AG04450 (cell line): ENCODE measurements around the gene PINK1. TPM values are rescaled to one million over a fixed set of nuclear protein-coding genes. Genes with fewer than 3 reads are reported as not detected.

Experiments used
- CTCF ChIA-PET: fragments of 300-600, 350-600 bp; formaldehyde crosslinking; extraction: SDS; loops from one replicate; lab custom pipeline; 2022; ENCODE audit warnings: antibody characterized with exemption, inconsistent platforms; lab: Charles Lee
- POLR2A ChIA-PET: fragments of 350-600 bp; formaldehyde crosslinking; extraction: SDS; loops from one replicate; lab custom pipeline; 2021; ENCODE audit warnings: antibody characterized with exemption, inconsistent platforms; lab: Yijun Ruan, JAX
- DNase-seq: peaks from one replicate; pipeline ENCODE4 v3.0.0-alpha.2; 2011; ENCODE audit warnings: low read depth, low spot score
- H3K27ac ChIP-seq: one replicate; pipeline ENCODE4 v1.5.1; 2012; ENCODE audit warnings: low read depth, low read length, control low read depth
- H3K27me3 ChIP-seq: one replicate; pipeline ENCODE4 v1.6.0; 2012; ENCODE audit warnings: low read length; ENCODE audit not compliant: control insufficient read depth, insufficient read depth
- H3K4me3 ChIP-seq: 2 replicates; pipeline ENCODE4 v1.5.1; 2011; ENCODE audit warnings: mild to moderate bottlenecking, low read depth, low read length, control low read depth
- H3K9me3 ChIP-seq: 2 replicates; pipeline ENCODE4 v1.5.1; 2012; ENCODE audit warnings: low read length; ENCODE audit not compliant: control insufficient read depth, insufficient read depth
- polyA plus RNA-seq: library from polyadenylated mRNA; depleted of rRNA; stranded (reverse); fragments of >200 nt; gene quantifications from 2 replicates; pipeline ENCODE4 v1.2.3, GENCODE V29; 2011
- TF ChIP-seq, protein P1 (sequence below): IDR thresholded peaks from 2 replicates; pipeline ENCODE4 v1.5.1; 2011; ENCODE audit warnings: low read depth, low read length, control low read depth, inconsistent platforms

PINK1 gene
- polyA plus RNA-seq, 1 experiment, result 43.8 TPM

DNA sequence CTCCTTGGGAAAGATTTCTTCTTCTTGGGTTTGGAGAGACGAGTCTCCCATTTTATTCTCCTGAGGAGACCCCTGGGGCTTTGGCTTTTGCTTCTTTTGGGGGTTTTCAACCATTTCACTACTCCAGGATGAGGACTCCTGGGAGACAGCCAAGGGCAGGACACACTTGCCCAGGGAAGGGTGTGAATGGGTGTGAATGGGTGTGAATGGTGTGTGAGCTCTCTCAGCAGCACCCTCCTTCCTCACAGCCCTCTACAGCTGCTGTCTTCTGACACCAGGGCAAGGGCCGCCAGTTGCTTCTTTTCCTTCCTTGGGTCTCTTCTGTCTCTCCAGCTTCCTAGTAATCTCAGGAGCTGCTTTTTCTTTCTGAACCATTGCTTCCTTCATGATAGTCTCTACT is 60.4 kb downstream of the PINK1 start:
- H3K27ac ChIP-seq, result no peak overlapping the region
- peaks cover 4% of the 10 kb centered on the region; the same call in 1 of the 2 replicates for H3K9me3 ChIP-seq
- no peak overlapping the region for H3K4me3 ChIP-seq
- no peaks in the 10 kb centered on the region for H3K27me3 ChIP-seq
- ChIA-PET CTCF (interaction anchor here (0.9 kb wide), 1 partner anchor 501 kb away, joined by 3 read pairs; no protein-coding TSS in a partner anchor), POLR2A (no interaction called here)
- no peak for DNase-seq
- TF ChIP-seq, protein P1, sequence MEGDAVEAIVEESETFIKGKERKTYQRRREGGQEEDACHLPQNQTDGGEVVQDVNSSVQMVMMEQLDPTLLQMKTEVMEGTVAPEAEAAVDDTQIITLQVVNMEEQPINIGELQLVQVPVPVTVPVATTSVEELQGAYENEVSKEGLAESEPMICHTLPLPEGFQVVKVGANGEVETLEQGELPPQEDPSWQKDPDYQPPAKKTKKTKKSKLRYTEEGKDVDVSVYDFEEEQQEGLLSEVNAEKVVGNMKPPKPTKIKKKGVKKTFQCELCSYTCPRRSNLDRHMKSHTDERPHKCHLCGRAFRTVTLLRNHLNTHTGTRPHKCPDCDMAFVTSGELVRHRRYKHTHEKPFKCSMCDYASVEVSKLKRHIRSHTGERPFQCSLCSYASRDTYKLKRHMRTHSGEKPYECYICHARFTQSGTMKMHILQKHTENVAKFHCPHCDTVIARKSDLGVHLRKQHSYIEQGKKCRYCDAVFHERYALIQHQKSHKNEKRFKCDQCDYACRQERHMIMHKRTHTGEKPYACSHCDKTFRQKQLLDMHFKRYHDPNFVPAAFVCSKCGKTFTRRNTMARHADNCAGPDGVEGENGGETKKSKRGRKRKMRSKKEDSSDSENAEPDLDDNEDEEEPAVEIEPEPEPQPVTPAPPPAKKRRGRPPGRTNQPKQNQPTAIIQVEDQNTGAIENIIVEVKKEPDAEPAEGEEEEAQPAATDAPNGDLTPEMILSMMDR, result no peak

DNA sequence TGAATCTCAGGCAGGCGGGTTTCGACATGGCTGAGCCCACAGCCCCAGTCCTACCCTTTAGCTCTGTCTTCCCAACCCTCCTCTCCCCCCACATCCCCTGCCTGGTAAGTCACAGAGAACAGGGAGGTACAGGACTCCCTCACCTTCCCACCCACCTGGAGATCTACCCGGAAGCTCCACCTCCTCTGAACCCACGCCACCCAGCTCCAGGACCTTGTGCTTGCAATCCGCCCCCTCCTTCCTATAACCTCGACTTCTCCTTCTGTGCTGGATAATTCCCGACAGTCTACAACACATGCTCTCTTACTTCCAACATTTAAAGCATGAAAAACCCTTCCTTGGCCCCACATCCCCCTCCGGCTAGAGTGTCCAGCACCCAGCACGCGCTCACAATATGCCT is 62.3 kb downstream of the PINK1 start:
- no peaks in the 10 kb centered on the region for H3K27me3 ChIP-seq
- ChIA-PET CTCF (interaction anchor here (0.9 to 5.2 kb wide), 7 partner anchors 457 to 673 kb away, joined by 3 to 94 read pairs (median 4); no protein-coding TSS in a partner anchor), POLR2A (no interaction called here)
- peaks cover 4% of the 10 kb centered on the region; the same call in 1 of the 2 replicates for H3K9me3 ChIP-seq
- H3K27ac ChIP-seq, result no peak overlapping the region
- TF ChIP-seq, protein P1, result no peak
- no peak for DNase-seq
- no peak overlapping the region for H3K4me3 ChIP-seq

DNA sequence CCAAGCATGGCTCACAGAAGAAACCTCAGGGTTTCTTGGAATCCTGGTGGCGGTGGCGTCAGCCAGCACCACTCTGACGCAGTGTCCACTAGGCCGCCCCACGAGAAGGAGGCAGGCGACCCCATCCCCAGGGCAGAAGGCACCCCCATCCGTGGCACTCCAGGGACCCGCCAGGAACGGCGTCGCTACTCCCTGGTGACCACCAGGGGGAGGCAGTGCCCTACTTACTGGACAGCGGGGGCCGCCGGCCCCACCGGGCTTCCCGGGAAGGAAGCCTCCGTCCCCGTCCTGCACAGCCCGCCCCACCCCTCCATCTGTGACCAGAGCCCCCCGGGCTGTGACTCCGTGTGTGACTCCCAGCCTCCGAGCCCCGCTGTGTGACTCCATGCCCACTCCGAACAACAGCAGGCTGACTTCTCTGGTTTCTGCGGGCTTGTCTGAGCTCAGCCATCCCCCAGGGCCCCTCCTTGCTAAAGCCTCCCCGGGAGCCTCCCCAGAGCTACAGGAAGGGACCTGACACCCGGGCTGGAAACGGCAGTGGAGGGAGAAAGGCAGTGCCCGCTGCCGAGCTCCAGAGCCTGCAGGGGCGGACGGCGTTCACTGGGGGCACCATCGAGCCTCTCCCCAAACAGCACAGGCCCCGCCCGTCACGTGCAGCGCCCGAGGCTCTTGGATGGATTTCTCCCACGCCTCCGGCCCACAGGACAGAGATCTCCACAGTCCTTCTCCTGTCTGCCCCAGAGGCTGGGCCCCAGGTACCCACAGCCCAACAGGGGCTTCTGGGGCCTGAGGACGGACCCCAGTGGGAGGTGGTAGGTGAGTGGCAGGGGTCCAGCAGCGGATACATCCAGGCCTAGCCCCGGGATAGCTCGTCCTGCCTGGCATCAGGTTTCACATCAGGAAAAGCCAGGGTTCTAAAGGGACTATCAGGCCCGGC is 63.4 kb downstream of the PINK1 start:
- DNase-seq, result peak; percentile 90
- H3K9me3 ChIP-seq, result peaks cover 4% of the 10 kb centered on the region; the same call in 1 of the 2 replicates
- H3K4me3 ChIP-seq, result peak overlapping the region; percentile 65
- H3K27me3 ChIP-seq, result no peaks in the 10 kb centered on the region
- peak overlapping the region; percentile 99 for H3K27ac ChIP-seq
- CTCF ChIA-PET, result interaction anchor here (0.6 to 5.2 kb wide), 75 partner anchors 9 to 1334 kb away, joined by 3 to 94 read pairs (median 4); partner anchors contain the start of genes HP1BP3 and KIF17
- TF ChIP-seq, protein P1, result peak; percentile 81
- POLR2A ChIA-PET, result interaction anchor here (0.5 to 1.5 kb wide), 13 partner anchors 21 to 498 kb away, joined by 3 to 9 read pairs (median 4); partner anchors contain the start of genes DDOST, HP1BP3, KIF17 and SH2D5

DNA sequence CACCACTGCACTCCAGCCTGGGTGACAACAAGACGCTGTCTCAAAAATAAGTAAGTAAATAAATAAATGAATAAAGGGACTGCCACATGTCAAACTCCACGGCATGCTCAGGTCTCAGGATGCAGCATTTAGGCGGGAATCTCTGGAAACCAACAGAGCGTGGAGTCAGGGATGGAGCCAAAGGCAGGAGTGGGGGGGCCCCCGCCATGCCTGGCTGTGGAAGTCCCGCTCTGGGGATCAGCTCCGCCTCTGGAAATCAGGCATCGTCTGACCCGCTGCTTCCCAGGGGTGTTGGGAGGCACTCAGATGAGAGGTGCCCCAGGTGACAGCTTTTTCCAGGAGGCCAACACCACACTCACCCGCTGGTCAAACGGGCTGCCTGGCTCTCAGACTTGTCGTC is 64.3 kb downstream of the PINK1 start:
- TF ChIP-seq, protein P1, result no peak
- Histone ChIP-seq H3K27me3 (no peaks in the 10 kb centered on the region), H3K4me3 (peak overlapping the region; percentile 65; the same call in 1 of the 2 replicates), H3K27ac (peak overlapping the region; percentile 99), H3K9me3 (peaks cover 4% of the 10 kb centered on the region; the same call in 1 of the 2 replicates)
- ChIA-PET CTCF (interaction anchor here (0.8 to 5.2 kb wide), 26 partner anchors 13 to 616 kb away, joined by 3 to 94 read pairs (median 4); partner anchors contain the start of gene KIF17), POLR2A (interaction anchor here (0.8 to 1.5 kb wide), 5 partner anchors 30 to 128 kb away, joined by 3 to 9 read pairs (median 4); partner anchors contain the start of genes DDOST and SH2D5)
- DNase-seq, result no peak
